Panc1 (cell line): ENCODE results near the gene SUFU.

Experiments used
- POLR2AphosphoS5 ChIP-seq: IDR thresholded peaks from 2 replicates; pipeline ENCODE4 v1.6.1; 2012; ENCODE audit warnings: mild to moderate bottlenecking, low read depth, low read length, moderate library complexity
- REST ChIP-seq, 2 experiments: IDR thresholded peaks; 2 replicates each; pipeline ENCODE4 v1.6.1; 2011 to 2012; ENCODE audit warnings: low read depth in 2 of 2, control low read depth in 1 of 2, low read length in 1 of 2, mild to moderate bottlenecking in 1 of 2, moderate library complexity in 1 of 2; ENCODE audit not compliant: insufficient read depth in 1 of 2
- SIN3A ChIP-seq: IDR thresholded peaks from 2 replicates; pipeline ENCODE4 v1.6.1; 2012; ENCODE audit warnings: low read depth, mild to moderate bottlenecking, low read length, moderate library complexity, borderline replicate concordance; ENCODE audit not compliant: insufficient read depth
- TF ChIP-seq, protein P1 (sequence below): fragments of 450-650 bp; IDR thresholded peaks from 2 replicates; pipeline ENCODE4 v1.5.1; 2017; ENCODE audit warnings: mild to moderate bottlenecking

- TF ChIP-seq, protein P1, sequence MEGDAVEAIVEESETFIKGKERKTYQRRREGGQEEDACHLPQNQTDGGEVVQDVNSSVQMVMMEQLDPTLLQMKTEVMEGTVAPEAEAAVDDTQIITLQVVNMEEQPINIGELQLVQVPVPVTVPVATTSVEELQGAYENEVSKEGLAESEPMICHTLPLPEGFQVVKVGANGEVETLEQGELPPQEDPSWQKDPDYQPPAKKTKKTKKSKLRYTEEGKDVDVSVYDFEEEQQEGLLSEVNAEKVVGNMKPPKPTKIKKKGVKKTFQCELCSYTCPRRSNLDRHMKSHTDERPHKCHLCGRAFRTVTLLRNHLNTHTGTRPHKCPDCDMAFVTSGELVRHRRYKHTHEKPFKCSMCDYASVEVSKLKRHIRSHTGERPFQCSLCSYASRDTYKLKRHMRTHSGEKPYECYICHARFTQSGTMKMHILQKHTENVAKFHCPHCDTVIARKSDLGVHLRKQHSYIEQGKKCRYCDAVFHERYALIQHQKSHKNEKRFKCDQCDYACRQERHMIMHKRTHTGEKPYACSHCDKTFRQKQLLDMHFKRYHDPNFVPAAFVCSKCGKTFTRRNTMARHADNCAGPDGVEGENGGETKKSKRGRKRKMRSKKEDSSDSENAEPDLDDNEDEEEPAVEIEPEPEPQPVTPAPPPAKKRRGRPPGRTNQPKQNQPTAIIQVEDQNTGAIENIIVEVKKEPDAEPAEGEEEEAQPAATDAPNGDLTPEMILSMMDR: no peak
- no peak for TF ChIP-seq POLR2AphosphoS5
- TF ChIP-seq REST (IDR thresholded peaks at IDR 0.05; ENCODE audit: insufficient read depth in 1 of 2, low read depth in 2 of 2, low read length in 1 of 2): no peak
- no peak for TF ChIP-seq SIN3A
These were observed 1.8 kb downstream of the SUFU start for GRCh38 chr10:102505462-102506115.
